Upper lobe of left lung (tissue), 6 donors: Measurements from ENCODE around the gene MEGF8. TPM values are rescaled to one million over a fixed set of nuclear protein-coding genes. Genes with fewer than 3 reads are reported as not detected.
A peak's percentile ranks its signal among the peaks of the same experiment; 100 is the strongest.

Experiments used
- ATAC-seq, 2 donors: fragments of 200-7000 bp; cut with Tn5 transposase; one replicate each; pipeline ENCODE4 v1.9.1; 2022; ENCODE audit warnings: mild to moderate bottlenecking in 2 of 2, moderate library complexity in 2 of 2; ENCODE audit not compliant: low FRiP score in 2 of 2
- DNase-seq, 2 donors: peaks; one replicate each; pipeline ENCODE4 v3.0.0-alpha.2; 2019 to 2020
- H3K27ac ChIP-seq, 4 donors: fragments of 200-600 bp; sonication (generic); one replicate each; pipeline ENCODE4 v1.5.1; 2016 to 2019
- H3K27me3 ChIP-seq, 4 donors: fragments of 200-600 bp; sonication (generic); one replicate each; pipeline ENCODE4 v1.5.1; 2017 to 2019
- H3K36me3 ChIP-seq, 4 donors: fragments of 200-600 bp; sonication (generic); one replicate each; pipeline ENCODE4 v1.5.1; 2016 to 2019
- H3K4me1 ChIP-seq, 4 donors: fragments of 200-600 bp; sonication (generic); one replicate each; pipeline ENCODE4 v1.5.1; 2018 to 2019
- H3K4me3 ChIP-seq, 4 donors: fragments of 200-600 bp; sonication (generic); one replicate each; pipeline ENCODE4 v1.5.1; 2017 to 2019; ENCODE audit warnings: mild to moderate bottlenecking in 2 of 4, moderate library complexity in 1 of 4
- H3K9me3 ChIP-seq, 4 donors: fragments of 200-600 bp; sonication (generic); one replicate each; pipeline ENCODE4 v1.5.1; 2018 to 2019
- EP300 ChIP-seq, 4 donors: sonication (generic); formaldehyde crosslinking; IDR thresholded peaks; one replicate each; pipeline ENCODE4 v1.5.1; 2017; ENCODE audit warnings: antibody characterized with exemption in 4 of 4, control low read depth in 2 of 4
- POLR2A ChIP-seq, 4 donors: fragments of 450-650 bp; IDR thresholded peaks; one replicate each; pipeline ENCODE4 v1.5.1; 2016 to 2017; ENCODE audit warnings: antibody characterized with exemption in 4 of 4, mild to moderate bottlenecking in 2 of 4
- POLR2AphosphoS5 ChIP-seq, 2 donors: sonication (generic); formaldehyde crosslinking; IDR thresholded peaks; one replicate each; pipeline ENCODE4 v1.5.1; 2017; ENCODE audit warnings: antibody characterized with exemption in 2 of 2
- WGBS, 2 donors: methylation state at CpG; one replicate each; pipeline ENCODE4 v1.1.5; 2017 to 2018; 5-methylcytosine and 5-hydroxymethylcytosine counted together
- total RNA-seq, 6 donors: library from RNA; depleted of rRNA in 4 of 6; stranded (reverse); fragments of >200 nt in 4 of 6; gene quantifications; one replicate each; pipeline versions ENCODE4 v1.1.0 to v1.2.1, GENCODE V29; 2016 to 2021
- TF ChIP-seq, protein P1 (sequence below), 6 experiments: fragments of 450-650 bp in 4 of 6; fragments of 200-600 bp in 2 of 6; sonication (generic) in 2 of 6; IDR thresholded peaks; one replicate each; pipeline ENCODE4 v1.5.1; 2016 to 2019; ENCODE audit warnings: antibody characterized with exemption in 6 of 6
- donor health status: DM: no; HTN: no; CAD: no; lungs with moderate emphysema.
- donor health status: DM: no; HTN: yes; CAD: no; lungs with severe emphysema.

MEGF8 gene
- total RNA-seq, 6 donors from 2014 or later, result 13.7 to 30.7 (median 17.8) TPM

DNA sequence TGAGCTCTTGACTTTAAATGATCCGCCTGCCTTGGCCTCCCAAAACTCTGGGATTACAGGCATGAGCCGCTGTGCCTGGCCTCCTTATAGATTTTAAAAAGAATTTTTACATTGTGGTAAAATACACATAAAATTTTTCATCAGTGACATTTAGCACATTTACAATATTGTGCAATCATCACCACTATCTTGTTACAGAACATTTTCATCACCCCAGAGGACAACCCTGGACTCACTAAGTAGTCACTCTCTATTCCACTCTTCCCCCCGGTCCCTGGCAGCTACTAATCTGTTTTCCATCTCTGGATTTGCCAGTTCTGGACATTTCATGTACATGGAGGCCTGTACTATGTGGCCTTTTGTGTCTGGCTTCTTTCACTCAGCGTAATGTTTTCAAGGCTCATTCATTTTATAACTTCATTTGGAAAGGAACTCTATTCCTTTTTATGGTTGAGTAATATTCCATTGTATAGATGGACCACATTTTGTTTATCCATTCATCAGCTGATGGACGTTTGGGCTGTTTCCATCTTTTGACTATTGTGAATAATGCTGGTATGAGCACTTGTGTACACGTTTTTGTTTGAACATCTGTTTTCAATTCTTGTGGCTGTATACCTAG is 19.9 kb downstream of the MEGF8 start:
- TF ChIP-seq POLR2A (IDR thresholded peaks at IDR 0.05), result no peak
- TF ChIP-seq, protein P1, sequence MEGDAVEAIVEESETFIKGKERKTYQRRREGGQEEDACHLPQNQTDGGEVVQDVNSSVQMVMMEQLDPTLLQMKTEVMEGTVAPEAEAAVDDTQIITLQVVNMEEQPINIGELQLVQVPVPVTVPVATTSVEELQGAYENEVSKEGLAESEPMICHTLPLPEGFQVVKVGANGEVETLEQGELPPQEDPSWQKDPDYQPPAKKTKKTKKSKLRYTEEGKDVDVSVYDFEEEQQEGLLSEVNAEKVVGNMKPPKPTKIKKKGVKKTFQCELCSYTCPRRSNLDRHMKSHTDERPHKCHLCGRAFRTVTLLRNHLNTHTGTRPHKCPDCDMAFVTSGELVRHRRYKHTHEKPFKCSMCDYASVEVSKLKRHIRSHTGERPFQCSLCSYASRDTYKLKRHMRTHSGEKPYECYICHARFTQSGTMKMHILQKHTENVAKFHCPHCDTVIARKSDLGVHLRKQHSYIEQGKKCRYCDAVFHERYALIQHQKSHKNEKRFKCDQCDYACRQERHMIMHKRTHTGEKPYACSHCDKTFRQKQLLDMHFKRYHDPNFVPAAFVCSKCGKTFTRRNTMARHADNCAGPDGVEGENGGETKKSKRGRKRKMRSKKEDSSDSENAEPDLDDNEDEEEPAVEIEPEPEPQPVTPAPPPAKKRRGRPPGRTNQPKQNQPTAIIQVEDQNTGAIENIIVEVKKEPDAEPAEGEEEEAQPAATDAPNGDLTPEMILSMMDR (IDR thresholded peaks at IDR 0.05), result no peak
- no peak for TF ChIP-seq POLR2AphosphoS5 (IDR thresholded peaks at IDR 0.05)
- TF ChIP-seq EP300 (IDR thresholded peaks at IDR 0.05), result no peak
- no peak for ATAC-seq
- Histone ChIP-seq H3K27me3 (no peaks in the 10 kb centered on the region), H3K4me3 (no peak overlapping the region), H3K36me3 (peaks cover 0 to 31% (median 13%) of the 10 kb centered on the region in 4 donors), H3K27ac (no peak overlapping the region), H3K9me3 (no peaks in the 10 kb centered on the region), H3K4me1 (no peaks in the 10 kb centered on the region)
- DNase-seq, result no peak
- WGBS, 2 donors, result 84 to 87% methylated on average over 6 of the region's 6 CpGs

DNA sequence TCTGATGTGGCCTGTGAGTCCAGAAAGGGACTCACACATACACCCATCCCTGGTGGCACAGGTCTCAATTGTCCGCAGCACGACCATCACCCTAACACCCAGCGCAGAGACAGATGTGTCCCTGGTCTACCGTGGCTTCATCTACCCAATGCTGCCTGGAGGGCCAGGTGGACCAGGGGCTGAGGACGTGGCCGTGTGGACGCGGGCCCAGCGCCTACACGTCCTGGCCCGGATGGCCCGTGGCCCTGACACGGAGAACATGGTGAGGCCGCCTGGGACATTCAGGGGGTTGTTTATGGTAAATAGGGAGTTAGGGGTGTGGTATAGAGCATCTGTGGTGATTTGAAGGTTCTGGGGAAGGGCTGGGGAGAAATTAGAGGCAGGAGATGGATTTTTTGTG is 22.8 kb downstream of the MEGF8 start:
- Histone ChIP-seq H3K27ac (no peak overlapping the region), H3K36me3 (peaks cover 1 to 37% (median 23%) of the 10 kb centered on the region in 4 donors), H3K9me3 (no peaks in the 10 kb centered on the region), H3K4me1 (no peaks in the 10 kb centered on the region), H3K27me3 (no peaks in the 10 kb centered on the region), H3K4me3 (no peak overlapping the region)
- ATAC-seq, result no peak
- TF ChIP-seq, protein P1 (IDR thresholded peaks at IDR 0.05), result no peak
- TF ChIP-seq POLR2A (IDR thresholded peaks at IDR 0.05) (no peak), POLR2AphosphoS5 (IDR thresholded peaks at IDR 0.05) (no peak), EP300 (IDR thresholded peaks at IDR 0.05) (no peak)
- WGBS, 2 donors, result 95 to 98% methylated on average over 11 to 14 of the region's 14 CpGs
- DNase-seq, result no peak

DNA sequence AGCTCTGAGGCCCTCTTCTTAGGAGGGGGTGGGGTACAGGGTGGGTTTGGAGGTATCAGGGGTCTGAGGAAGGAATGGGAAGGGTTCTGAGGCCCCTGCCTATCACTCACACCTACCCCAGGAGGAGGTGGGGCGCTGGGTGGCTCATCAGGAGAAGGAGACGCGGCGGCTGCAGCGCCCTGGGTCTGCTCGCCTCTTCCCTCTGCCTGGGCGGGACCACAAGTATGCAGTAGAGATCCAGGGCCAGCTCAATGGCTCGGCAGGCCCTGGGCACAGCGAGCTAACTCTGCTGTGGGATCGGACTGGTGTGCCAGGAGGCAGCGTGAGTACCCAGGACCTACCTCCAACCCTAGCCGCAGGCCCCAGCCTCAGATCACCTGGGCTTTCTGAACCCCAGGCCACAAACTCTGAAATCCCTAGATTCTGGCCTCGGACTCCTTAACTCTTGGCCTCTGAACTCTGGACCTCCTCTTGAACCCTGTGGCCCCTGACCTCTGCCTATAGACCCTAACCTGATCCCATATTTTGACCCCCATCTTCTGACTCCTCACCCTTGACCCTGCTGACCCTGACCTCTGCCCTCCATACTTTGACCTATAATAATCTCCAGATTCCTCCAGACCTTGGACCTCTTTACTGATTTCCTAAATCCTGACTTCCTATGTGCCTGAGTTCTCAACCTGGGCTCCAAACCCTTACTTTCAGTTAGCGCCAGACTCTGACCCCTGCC is 24.1 kb downstream of the MEGF8 start:
- no peaks in the 10 kb centered on the region for H3K27me3 ChIP-seq
- H3K27ac ChIP-seq, result no peak overlapping the region
- TF ChIP-seq POLR2AphosphoS5 (IDR thresholded peaks at IDR 0.05) (no peak), POLR2A (IDR thresholded peaks at IDR 0.05) (no peak), EP300 (IDR thresholded peaks at IDR 0.05) (no peak)
- TF ChIP-seq, protein P1 (IDR thresholded peaks at IDR 0.05), result no peak
- ATAC-seq (no peak), DNase-seq (no peak)
- H3K9me3 ChIP-seq, result no peaks in the 10 kb centered on the region
- WGBS, 2 donors, result 94 to 96% methylated on average over 10 to 14 of the region's 14 CpGs
- H3K4me1 ChIP-seq, result no peaks in the 10 kb centered on the region
- peaks cover 2 to 49% (median 24%) of the 10 kb centered on the region in 4 donors for H3K36me3 ChIP-seq
- no peak overlapping the region for H3K4me3 ChIP-seq

DNA sequence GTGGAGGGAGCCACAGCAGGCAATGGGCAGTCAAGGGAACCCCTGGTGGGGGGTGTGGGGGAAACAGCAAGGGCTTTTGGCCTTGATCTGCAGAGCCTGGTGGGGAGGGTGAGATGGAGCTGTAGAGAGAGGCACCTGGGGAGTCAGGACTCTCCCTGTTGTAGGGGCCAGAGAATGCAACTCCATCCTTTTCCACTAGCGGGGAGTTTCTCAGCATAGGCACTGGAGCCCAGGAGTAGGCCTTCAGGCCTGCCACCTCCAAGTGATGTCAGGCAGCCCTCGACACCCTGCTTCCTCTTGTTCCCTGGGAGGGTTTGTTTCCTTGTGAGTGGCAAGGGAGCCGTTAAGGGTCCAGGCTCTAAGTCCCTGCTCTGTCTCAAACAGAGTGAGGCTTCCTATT is 25.0 kb downstream of the MEGF8 start:
- no peaks in the 10 kb centered on the region for H3K27me3 ChIP-seq
- no peaks in the 10 kb centered on the region for H3K4me1 ChIP-seq
- no peaks in the 10 kb centered on the region for H3K9me3 ChIP-seq
- ATAC-seq (no peak), DNase-seq (no peak)
- WGBS, 2 donors, result 88% methylated on average over 3 of the region's 3 CpGs; no CpG with 5 or more reads in 1 of the 2 donors
- peaks cover 2 to 52% (median 21%) of the 10 kb centered on the region in 4 donors for H3K36me3 ChIP-seq
- no peak for TF ChIP-seq POLR2A (IDR thresholded peaks at IDR 0.05)
- no peak overlapping the region for H3K4me3 ChIP-seq
- no peak overlapping the region for H3K27ac ChIP-seq

DNA sequence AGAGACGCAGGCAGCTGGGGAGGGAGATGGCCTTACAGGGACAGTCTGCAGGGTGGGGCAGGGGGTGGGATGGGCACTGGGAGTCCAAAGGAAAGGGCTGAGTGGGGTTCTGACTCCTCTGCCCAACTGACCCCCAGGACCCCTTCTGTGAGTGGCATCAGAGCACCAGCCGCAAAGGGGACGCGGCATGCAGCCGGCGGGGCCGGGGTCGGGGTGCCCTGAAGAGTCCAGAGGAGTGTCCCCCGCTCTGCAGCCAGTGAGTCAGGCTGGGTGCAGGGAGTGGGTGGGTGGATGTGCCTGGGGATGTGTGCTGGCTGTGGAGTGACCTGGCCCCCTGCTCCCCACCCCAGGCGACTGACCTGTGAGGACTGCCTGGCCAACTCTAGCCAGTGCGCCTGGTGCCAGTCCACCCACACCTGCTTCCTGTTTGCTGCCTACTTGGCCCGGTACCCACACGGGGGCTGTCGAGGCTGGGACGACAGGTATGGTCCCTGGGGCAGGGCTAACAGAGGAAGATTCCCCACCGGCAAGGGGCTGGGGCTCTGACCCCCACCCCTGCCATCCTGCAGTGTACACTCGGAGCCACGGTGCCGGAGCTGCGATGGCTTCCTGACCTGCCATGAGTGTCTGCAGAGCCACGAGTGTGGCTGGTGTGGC is 25.8 kb downstream of the MEGF8 start:
- WGBS, 2 donors, result 91 to 93% methylated on average over 12 to 19 of the region's 21 CpGs
- H3K4me3 ChIP-seq, result no peak overlapping the region
- ATAC-seq (no peak), DNase-seq (peak in 1 of 2 donors; percentile 83)
- no peak overlapping the region for H3K27ac ChIP-seq
- no peaks in the 10 kb centered on the region for H3K4me1 ChIP-seq
- TF ChIP-seq POLR2A (IDR thresholded peaks at IDR 0.05), result no peak
- TF ChIP-seq, protein P1 (IDR thresholded peaks at IDR 0.05), result no peak
- TF ChIP-seq EP300 (IDR thresholded peaks at IDR 0.05), result no peak
- no peak for TF ChIP-seq POLR2AphosphoS5 (IDR thresholded peaks at IDR 0.05)
- H3K9me3 ChIP-seq, result no peaks in the 10 kb centered on the region
- no peaks in the 10 kb centered on the region for H3K27me3 ChIP-seq
- peaks cover 2 to 59% (median 27%) of the 10 kb centered on the region in 4 donors for H3K36me3 ChIP-seq
